Activated CD4-positive, alpha-beta T cell treated with anti-CD3 and anti-CD28 coated beads, Interleukin-2, Interleukin-6, amounts not matched to agents 100 ng/mL and 50 ng/mL, durations not matched to agents 16 hours and 8 hours (primary cell): ENCODE results near the gene BTBD1.
A peak's percentile ranks its signal among the peaks of the same experiment; 100 is the strongest.
"Not testable (repeated sequence)": the region's sequence is repeated elsewhere in the genome, so short reads cannot be mapped to it uniquely, and the experiment has no call there.

Source experiments
- DNase-seq: peaks from one replicate; pipeline ENCODE4 v3.0.0-alpha.2; 2020

The BTBD1 gene

DNA sequence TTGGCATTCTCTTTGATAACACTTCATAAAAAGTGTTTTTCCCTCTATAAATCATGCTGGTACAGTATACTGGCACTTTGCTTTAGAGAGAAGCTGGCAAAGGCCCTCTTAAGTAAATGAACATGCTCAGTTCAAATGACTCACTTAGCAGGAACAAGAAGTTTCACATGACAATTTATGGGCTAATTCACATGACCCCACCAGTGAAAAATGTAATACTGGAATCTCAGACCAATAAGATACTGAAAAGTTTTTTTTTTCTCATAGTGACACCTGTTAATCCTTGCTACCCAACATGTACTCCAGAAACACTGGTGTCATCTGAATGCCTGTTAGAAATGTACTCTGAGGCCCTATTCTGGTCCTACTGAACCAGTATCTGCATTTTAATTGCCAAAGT is 13.9 kb downstream of the BTBD1 start:
- DNase-seq: no peak

- no peak for DNase-seq
These were observed 20.4 kb downstream of the BTBD1 start for GRCh38 chr15:83046558-83047127.

- DNase-seq: no peak
These were observed 22.9 kb downstream of the BTBD1 start for GRCh38 chr15:83044156-83044555.

- DNase-seq: no peak
These were observed 27.8 kb downstream of the BTBD1 start for GRCh38 chr15:83039206-83039605.

DNA sequence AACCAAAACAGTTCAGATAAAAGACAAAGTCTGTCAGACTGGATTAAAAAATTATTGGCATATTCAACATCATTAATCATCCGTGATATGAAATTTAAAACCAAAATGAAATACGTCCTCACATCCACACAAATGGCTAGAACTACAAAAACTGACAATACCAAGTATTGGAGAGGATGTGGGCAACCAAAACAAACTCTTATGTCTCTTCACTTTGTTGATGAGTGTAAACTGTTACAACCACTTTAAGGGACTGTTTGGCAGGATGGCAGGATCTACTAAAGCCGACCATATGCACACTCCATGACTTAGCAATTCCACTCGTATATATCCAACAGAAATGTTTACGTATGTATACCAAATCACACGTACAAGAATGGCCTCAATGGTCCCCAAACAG is 30.8 kb downstream of the BTBD1 start:
- peak; percentile 32 for DNase-seq

DNA sequence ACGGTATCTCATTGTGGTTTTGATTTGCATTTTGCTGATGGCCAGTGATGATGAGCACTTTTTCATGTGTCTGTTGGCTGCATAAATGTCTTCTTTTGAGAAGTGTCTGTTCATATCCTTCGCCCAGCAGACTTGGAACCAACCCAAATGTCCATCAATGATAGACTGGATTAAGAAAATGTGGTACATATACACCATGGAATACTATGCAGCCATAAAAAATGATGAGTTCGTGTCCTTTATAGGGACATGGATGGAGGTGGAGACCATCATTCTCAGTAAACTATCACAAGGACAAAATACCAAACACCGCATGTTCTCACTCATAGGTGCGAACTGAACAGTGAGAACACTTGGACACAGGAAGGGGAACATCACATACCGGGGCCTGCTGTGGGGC is 35.8 kb downstream of the BTBD1 start:
- DNase-seq: not testable (repeated sequence)

- no peak for DNase-seq
These were observed 37.0 kb downstream of the BTBD1 start for GRCh38 chr15:83030021-83030420.

GRCh38 chr15:83018436-83018835 is 48.6 kb downstream of the BTBD1 start:
- DNase-seq: no peak

DNA sequence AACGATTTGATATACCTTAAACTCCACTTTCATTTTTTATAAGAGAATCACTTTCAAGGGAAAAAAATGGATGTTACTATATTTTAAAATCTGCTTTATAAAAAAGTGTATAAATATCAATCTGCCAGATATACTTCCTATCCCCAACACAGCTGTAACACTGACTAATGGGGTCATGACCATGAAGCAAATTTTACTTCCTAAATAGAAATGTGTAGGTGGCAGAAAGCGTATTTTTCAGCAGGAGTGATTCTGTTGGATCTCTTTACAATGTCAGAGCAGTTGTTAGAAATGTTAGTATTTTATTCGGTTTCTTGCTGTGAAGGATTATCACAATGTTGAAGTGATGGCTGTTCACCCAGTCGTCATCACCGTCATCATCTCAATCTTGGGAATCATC is 50.1 kb downstream of the BTBD1 start:
- DNase-seq: no peak

DNA sequence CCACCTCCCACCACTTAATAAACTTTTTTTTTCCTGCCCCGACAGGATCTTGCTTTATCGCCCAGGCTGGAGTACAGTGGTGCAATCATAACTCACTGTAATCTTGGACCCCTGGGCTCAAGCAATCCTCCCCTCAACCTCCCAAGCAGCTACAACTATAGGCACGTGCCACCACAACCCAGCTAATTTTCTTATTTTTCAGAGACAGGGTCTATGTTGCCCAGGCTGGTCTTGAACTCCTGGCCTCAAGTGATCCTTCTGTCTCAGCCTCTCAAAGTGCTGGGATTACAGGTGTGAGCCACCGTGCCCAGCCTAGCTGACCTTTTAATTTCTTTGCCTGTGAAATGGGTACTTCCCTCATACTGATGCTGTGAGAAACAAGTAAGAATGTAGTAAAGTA is 51.7 kb downstream of the BTBD1 start:
- DNase-seq: no peak

DNA sequence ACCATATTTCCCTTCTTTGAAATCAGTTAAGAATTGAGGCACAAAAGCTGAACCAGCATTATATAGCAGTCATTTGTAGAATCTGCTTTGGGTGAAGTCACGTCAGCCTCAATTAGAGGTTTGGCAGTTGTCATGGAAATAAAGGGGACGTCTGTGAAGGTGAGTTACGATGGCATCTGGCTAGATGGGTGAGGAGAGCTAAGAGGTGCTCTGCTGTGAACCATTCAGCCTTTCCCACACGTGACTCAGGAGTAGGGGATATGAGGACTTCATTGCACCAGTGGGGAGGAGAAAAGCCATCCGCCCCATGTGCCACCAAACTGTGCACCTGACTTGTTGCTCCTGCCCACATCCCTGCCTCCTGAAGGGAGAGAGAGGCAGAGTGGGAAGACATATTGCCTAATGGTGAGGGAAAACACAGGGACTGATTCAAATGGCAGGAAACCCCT is 52.8 kb downstream of the BTBD1 start:
- peak; percentile 37 for DNase-seq

DNA sequence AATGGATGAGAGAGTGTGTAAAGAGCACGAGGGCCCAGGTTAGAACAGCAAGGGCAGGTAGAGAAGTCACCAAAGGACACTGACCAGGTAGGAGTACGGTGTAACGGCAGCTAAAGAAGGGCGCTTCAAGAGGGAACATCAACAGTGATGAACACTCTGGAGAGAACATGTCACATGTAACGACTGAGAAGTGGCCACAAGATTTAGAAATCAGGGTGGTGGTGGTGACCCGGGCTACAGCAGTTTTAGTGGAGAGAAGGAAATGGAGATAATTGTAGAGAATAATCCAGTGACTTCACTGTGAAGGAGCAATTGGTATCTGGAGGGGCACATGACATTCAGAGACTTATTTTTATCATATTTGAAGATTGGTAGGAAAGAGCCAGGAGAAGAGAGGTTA is 54.4 kb downstream of the BTBD1 start:
- no peak for DNase-seq

DNA sequence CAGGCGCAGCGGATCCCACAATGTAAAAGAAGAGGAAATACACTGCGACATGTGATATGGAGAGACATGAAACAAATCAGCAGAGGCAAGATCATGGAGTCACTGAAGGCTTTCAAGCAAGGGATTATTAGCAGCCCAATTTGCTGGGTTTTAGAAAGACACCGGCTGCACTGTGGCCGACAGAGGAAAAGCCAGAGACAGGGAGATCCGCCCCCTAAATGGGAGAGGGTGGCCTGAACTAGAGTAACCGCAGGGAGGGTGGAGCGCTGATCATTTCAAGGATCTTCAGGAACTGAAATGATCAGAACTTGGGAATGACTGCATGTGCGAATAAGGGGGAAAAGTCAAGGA is 55.0 kb downstream of the BTBD1 start:
- DNase-seq: no peak

GRCh38 chr15:83011271-83012075 is 55.6 kb downstream of the BTBD1 start, which contains the start of gene C15orf40:
C15orf40 (minus strand) TSS chr15:83011639; CDS start chr15:83011607, 32 bp downstream.
- DNase-seq: peak; percentile 94

DNA sequence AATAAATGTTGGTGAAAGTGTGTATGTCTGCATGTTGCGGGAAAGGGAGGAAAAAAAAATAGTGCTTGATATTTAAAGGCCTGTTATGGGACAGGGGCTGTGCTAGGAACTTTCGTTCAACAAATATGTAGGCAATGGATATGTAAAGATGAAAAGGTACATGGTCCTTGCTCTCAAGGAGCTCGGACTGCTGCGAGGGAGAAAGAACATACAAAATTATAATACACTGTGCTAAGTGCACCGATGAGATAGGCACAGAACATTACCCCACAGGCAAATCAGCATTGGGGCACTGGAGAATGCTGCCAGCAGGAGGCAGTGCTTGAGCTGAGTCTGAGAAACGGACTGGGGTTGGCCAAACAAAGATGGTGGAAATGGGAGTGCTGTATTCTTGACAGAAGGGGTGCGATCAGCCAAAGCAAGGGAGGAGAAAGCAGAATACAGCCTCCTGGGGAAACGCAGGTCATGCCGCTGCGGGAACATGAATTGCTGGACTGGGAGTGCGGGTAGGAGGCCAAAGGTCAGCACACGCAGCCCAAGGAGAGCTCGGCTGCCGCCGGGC is 56.3 kb downstream of the BTBD1 start:
- peak; percentile 88 for DNase-seq

DNA sequence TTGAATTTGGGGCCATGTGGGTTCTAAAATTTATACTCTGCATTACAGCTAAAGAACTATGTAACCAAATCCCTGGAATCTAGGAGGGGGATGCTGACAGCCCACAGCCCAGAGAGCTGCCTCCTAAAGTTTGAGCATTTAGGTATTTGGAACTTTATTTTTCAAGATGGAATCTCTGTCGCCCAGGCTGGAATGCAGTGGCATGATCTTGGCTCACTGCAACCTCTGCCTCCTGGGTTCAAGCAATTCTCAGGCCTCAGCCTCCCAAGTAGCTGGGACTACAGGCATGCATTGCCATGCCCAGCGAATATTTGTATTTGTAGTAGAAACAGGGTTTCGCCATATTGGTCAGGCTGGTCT is 66.4 kb downstream of the BTBD1 start:
- DNase-seq: not testable (repeated sequence)

DNA sequence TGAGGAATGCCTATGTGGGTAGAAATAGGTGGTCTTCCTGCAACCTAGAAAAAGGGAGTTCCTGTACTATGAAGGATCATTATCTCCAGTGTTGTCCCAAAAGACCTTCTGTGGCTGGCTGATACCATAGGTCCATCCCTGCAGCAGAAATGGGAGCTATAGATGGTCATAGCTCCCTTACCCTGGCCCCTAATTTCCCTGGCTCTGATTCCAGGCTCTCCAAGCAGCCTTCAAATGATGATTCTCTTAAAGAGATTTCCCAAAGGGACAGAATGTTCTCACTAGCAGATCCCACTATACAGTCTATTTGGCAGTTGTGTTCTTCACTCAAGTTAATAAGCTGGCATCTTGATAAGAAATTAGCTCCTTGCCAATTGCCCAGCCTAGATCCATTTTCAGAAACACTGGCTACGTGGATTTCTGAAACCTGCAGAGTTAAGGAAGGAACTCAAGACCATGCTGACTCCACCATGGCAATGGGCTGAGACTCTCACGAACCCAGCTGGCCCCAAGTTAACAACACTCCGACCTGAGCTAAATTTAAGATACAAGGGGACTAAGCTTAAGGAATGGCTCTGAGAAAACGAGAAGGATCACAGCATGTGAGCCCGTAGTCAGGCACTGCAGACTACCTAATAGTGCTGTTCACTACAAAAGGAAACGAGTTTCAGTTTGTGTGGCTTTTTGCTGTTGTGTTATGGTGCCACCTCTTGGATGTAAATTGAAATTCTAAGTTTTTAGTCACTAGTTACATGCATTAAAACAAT is 67.0 kb downstream of the BTBD1 start:
- peak; percentile 67 for DNase-seq

- no peak for DNase-seq
These were observed 67.6 kb downstream of the BTBD1 start for GRCh38 chr15:82999426-82999825.

DNA sequence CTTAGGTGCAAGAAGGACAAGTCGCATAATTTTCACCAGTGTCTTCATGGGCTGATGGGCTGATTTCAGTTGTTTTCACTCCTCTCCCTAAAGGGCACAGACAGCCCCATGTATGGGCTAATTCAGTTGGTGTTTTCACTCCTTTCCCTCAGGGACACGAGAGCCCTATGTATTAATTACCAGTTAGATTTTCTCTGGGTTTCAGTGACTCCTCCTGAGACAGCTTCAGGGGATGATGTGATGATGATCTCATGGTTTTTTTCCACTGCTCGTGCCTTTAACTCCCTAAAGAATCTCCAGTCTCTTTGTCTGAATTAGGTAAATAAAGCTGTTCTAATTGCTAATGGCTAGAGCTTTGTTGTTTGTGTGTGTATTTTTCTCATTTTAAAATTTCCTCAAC is 71.1 kb downstream of the BTBD1 start:
- DNase-seq: no peak

DNA sequence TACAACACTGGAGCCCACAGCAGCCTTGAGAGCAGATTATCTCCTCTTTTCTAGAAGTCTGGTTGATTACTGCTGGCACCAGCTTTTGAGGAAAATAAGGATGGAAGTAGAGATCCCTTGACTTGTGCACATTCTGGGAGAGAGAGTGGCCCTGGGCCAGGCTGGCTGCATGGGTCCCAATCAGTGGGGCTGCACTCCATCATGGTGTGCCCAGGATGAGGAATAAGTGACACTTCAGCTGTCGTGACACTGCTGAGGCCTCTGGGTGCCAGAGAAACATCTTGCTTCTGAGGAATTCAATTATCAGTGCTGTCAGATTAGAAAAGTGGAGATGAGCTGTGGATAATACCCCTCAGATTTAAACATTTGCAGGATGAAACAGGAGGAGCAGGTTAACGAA is 72.0 kb downstream of the BTBD1 start:
- DNase-seq: no peak

DNA sequence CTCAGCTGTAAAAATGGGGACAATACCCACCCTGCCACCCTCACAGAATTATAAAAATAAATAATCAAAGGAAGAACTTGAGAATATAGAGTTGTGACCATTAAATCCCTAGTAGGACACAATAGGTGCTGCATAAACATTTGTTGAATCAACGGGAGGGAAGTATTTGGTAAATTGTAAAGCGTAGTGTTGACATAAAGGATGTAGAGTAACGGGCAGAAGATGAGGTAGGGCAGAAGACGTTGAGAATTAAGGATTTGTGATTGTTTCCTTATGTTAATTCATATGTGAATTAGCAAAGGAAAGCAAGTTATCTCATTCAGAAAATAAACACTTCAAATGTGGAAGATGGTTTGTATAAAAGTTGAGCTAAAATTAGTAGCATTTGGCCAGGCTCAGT is 73.9 kb downstream of the BTBD1 start:
- no peak for DNase-seq

GRCh38 chr15:82992436-82992998 is 74.5 kb downstream of the BTBD1 start:
- no peak for DNase-seq

DNA sequence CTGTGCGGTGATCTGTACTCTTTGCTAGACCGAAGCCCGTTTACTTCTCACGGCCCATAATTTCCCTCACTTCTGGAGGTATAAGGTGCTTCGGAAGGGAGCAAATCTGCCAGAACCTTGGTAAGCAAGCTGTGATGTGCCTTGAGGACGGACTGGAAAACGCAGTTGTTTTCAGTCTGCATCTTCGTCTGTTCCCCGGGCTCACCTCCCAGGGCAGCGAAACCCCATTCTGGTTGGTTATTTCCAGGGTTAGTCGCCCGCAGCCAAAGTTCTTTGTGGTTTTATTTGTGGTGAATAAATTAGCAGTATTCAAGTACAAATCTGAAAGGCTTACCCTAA is 80.6 kb downstream of the BTBD1 start:
- peak; percentile 35 for DNase-seq
